MG63 (cell line): ENCODE results near the gene BCR. TPM values are rescaled to one million over a fixed set of nuclear protein-coding genes. Genes with fewer than 3 reads are reported as not detected.

Source experiments
- DNase-seq: peaks from one replicate; pipeline ENCODE4 v3.0.0-alpha.2; 2020
- H3K27me3 ChIP-seq: fragments of 250-450 bp; sonication (Bioruptor Pico); 2 replicates; pipeline ENCODE4 v1.5.1; 2020; ENCODE audit warnings: mild to moderate bottlenecking, moderate library complexity
- H3K36me3 ChIP-seq: fragments of 250-450 bp; sonication (Bioruptor Pico); 2 replicates; pipeline ENCODE4 v1.5.1; 2020; ENCODE audit warnings: mild to moderate bottlenecking, moderate library complexity
- H3K4me3 ChIP-seq: fragments of 250-450 bp; sonication (Bioruptor Pico); 2 replicates; pipeline ENCODE4 v1.5.1; 2020; ENCODE audit warnings: mild to moderate bottlenecking, moderate library complexity
- H3K9me3 ChIP-seq: fragments of 250-450 bp; sonication (Bioruptor Pico); 2 replicates; pipeline ENCODE4 v1.5.1; 2020; ENCODE audit warnings: mild to moderate bottlenecking, moderate library complexity
- total RNA-seq: library from RNA; depleted of rRNA; stranded (reverse); fragments of >200 nt; shearing (Covaris generic); gene quantifications from 2 replicates; pipeline ENCODE4 v1.2.3, GENCODE V29; 2014; ENCODE audit warnings: low replicate concordance

The BCR gene
- total RNA-seq, 1 experiment from 2014 or later: 17.3 TPM

DNA sequence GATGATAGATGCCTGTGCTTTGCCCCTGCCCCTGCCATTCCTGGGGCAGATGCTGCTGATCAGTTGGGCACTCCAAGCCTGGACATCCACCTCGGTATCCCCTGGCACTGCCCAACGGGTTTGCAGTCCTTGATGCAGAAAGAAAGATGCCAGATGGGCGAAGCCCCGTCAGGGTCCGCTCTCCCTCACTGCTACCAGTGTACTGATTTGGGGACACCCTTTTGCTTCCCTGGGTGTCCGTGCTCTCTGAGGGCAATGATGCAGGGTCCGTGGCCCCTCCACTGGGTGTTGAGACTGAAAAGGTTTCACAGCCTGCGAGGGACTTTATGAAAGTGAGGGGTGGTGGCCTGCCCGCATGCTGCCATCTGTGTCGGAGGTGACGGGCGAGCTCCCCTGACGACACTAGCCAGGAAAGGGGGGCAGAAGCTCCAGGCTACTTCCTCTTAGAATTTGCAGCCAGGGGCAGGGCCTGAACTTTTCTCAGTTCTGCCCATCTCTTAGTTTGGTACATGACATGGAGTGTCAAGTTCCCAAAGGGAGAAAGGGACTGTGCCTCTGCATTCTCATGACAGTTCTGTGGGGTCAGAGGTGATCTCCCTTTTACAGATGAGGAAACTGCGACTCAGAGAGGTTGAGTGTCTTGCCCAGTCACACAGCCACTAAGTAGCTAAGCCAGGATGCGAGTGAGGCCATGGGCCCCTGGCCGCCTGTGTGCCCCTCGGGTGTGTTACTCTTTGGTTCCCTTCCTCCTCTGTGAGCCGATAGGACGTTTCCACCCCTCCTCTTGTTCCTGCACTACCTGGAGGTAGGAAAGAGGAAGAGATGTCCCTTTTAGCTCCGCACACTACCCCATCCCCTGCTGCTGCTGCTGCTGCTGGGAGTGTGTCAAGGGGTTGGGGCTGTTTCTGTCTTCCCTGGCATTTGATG lies 96.6 kb downstream of the BCR start:
- no peak for DNase-seq
- Histone ChIP-seq H3K36me3 (no peaks in the 10 kb centered on the region; the same call in none of the 2 replicates), H3K27me3 (no peaks in the 10 kb centered on the region), H3K9me3 (no peaks in the 10 kb centered on the region), H3K4me3 (no peak overlapping the region)

DNA sequence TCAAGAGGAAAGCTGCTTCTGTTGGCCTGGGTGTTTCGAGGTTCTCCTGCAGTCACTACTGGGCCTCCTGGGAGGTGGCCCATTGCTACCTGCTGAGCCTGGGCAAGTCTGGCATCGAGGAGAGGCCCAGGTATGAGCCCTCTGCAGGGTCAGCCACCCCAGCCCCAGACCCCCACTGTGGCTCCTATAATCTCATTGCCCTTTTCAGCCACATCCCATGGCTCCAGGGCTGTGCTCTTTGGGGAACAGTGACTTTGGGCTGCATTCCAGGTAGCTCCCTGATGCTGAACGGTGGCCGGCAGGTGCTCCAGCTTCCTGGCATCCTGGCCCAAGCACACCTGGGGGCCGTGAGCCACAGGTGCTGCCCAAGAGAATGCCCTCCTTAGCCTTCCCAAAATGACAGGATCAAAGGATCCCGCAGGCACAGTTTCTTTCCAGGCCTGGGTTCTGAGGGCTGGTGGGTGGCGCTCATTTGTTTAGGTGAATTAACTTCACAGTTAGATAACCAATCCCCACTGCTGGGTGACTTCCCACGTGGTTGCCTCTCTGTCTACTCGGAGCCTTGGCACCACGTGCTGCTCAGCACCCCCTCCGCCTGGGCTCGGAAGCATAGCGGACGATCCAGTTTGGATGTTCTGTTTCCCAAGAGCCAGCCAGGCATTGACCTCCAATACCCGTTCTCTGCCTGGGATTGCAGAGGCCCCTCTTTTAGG lies 97.4 kb downstream of the BCR start:
- Histone ChIP-seq H3K9me3 (no peaks in the 10 kb centered on the region), H3K27me3 (no peaks in the 10 kb centered on the region), H3K36me3 (peaks cover 2% of the 10 kb centered on the region), H3K4me3 (no peak overlapping the region)
- no peak for DNase-seq

DNA sequence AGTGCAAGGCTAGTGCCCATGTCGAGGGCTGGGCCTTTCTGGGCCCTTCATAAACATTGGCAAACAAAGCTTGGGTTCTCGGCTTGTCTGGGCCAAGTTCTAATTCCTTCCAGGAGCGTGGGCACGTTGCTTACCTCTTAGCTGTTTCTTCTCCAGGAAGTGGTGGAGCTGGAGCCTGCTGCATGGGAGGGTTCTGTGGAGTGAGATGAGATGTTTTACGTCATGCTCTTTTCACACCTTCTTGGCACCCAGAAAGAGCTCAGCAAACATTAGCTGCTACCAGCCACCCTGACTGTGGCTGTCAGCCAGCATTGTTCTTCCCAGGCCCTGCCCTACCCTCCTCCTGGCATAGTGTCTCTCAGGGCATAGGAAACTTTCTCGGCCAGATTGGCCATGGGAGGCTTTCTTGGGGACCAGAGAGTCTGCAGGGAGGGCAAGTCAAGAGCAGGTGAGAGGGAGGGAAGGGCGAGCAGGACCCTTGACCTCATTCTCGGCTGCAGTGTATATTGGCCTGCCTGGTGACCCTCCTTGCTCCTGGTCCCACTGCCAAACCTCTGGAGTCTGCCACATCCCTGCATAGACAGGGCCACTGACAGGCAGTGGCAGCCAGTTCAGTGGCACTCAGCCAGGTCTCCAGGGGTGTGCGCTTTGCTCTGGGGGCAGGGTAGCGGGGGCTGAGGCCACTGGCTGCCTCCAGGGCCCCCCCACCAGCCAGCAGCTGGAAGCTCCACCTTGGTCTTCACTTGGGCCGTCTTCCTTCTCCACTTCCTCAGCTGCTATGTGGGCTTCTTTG lies 98.8 kb downstream of the BCR start:
- Histone ChIP-seq H3K36me3 (peaks cover 2% of the 10 kb centered on the region), H3K4me3 (no peak overlapping the region), H3K9me3 (no peaks in the 10 kb centered on the region), H3K27me3 (no peaks in the 10 kb centered on the region)
- peak; percentile 71 for DNase-seq

DNA sequence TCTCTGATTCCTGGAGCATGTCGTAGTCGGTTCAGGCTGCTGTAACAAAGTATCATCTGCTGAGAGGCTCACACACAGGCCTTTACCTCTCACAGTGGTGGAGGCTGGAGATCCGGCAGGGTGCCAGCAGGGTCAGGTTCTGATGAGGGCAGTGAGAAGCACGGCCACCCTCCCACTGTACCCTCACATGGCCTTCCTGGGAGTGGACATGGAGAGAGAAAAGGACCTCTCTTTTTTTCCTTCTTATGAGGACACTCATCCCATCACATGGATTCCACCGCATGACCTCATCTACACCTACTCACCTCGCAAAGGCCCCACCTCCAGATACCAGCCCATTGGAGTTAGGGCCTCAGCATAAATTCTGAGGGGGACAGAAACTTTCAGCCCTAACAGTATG lies 99.5 kb downstream of the BCR start:
- Histone ChIP-seq H3K36me3 (peaks cover 2% of the 10 kb centered on the region), H3K27me3 (no peaks in the 10 kb centered on the region), H3K4me3 (no peak overlapping the region), H3K9me3 (no peaks in the 10 kb centered on the region)
- no peak for DNase-seq

DNA sequence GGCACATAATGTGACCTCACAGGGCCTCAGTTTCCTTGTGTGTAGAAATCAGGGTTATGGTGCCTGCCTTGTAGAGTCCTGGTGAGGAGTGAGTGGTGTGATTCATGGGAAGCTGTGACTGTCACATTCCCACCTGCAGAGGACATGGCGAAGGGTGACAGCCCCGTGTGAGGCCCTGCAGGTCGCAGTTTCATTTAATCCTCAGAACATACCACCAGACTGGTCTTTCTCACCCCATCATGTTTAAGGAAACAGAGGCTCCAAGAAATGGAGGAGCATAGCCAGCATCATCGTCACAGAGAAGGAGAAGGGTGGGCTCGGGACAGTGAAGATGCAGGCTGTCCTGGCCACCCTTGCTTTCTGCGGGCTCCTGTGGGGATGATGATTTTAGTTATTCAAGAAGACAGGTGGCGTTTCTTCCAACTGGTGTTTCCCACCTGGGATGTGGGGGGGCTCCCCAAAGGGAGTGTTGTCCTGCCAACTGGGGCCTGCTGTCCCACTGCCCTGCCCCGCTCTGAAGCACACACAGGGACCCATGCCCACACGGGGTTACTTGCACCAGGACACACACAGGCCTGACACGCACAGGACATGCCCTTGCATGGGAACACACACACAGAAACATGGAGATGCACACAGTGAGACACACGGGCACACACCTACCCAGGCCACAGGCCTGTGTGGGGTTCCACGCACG lies 100.2 kb downstream of the BCR start:
- DNase-seq: no peak
- no peaks in the 10 kb centered on the region for H3K9me3 ChIP-seq
- peaks cover 2% of the 10 kb centered on the region for H3K36me3 ChIP-seq
- H3K27me3 ChIP-seq: no peaks in the 10 kb centered on the region
- H3K4me3 ChIP-seq: no peak overlapping the region

DNA sequence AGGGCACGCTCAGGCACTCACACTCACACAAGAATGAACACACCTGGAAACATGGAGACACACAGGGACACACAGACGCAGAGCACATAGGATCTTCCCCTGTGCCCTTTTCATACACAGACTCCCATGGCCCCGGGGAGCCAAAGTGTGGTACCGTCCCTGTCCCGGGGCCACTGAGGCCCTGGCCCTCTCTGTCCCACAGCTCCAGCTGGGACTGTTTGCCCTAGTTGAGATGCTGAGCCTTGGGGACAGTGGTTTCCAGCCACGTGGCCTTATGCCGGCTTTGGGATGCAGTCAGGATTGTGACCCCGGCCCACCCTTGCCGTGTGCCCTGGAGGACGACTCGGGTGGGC lies 100.7 kb downstream of the BCR start:
- Histone ChIP-seq H3K36me3 (peaks cover 2% of the 10 kb centered on the region), H3K4me3 (no peak overlapping the region), H3K27me3 (no peaks in the 10 kb centered on the region), H3K9me3 (no peaks in the 10 kb centered on the region)
- no peak for DNase-seq

DNA sequence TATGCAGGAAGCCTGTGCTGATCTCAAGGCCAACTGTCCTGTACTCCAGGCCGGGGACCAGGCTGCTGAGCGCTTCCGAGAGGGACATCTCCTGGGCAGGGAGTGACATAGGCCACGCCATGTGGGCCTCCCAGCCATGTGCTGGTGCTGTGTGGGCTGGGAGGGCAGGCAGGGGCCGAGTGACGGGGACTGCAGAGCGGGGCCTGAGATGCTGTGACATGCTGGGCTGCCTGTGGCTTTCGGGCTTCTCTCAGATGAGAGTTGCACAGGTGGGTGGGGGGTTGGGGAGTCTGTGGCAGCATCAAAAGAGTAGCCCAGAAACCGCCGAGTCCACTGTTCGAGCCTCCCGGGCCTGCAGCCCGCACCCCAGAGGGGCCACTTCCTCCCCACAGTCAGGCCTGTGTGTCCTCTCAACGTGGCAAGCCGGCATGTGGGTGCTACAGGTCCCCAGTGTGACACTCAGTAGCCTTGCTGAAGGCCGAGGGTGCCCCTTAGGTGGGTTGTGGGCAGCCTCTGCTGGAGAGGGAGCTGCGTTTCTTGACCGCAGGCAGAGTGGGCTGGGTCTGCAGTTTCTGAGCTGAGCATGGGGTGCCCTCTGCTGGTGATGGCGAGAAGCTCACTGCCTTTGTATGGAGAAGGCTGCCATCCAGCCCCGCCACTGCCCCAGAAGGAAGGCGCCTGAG lies 101.2 kb downstream of the BCR start:
- no peaks in the 10 kb centered on the region for H3K9me3 ChIP-seq
- DNase-seq: peak; percentile 63
- H3K4me3 ChIP-seq: no peak overlapping the region
- H3K27me3 ChIP-seq: no peaks in the 10 kb centered on the region
- peaks cover 2% of the 10 kb centered on the region for H3K36me3 ChIP-seq

DNA sequence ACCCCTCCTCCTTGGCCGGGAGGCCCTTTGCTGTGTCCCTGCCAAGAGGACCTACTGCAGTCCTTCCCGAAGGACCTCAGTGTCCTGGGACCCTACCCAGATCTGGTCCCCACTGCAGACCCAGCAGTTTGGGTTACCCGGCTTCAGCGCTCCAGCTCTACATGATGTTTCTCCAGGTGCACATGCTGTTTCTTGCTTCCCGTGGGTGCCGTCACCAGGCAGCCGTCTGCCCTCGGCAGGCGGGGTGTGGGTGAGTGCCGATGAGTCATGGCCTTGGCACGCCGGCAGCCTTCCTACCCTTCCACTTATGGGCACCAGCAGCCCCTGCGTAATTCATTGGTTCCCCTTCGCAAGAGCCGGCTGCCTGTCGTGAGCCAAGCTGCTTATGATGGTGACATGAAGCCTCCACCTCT lies 101.8 kb downstream of the BCR start:
- H3K4me3 ChIP-seq: no peak overlapping the region
- peaks cover 2% of the 10 kb centered on the region for H3K36me3 ChIP-seq
- peak; percentile 88 for DNase-seq
- H3K27me3 ChIP-seq: no peaks in the 10 kb centered on the region
- no peaks in the 10 kb centered on the region for H3K9me3 ChIP-seq

DNA sequence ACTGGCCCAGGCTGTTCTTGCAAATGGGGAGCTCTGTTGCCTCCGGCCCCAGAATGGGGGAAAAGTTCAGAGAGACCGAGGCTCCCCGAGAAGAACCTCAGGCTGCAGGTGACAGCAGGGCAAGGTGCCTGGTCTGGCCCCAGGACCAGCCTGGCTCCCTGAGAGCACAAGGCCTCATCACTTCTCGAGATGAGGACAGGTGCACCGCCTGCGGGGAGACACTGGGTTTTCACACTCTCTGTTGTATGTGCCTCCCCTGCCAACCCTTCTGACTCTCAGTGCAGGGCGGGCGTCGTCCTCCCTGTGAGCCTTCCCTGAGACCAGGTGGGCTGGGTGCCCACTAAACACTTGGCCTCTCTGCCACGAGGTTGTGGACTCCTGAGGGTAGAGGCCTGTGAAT lies 102.2 kb downstream of the BCR start:
- H3K4me3 ChIP-seq: no peak overlapping the region
- no peaks in the 10 kb centered on the region for H3K27me3 ChIP-seq
- H3K9me3 ChIP-seq: no peaks in the 10 kb centered on the region
- H3K36me3 ChIP-seq: peaks cover 2% of the 10 kb centered on the region
- DNase-seq: no peak

DNA sequence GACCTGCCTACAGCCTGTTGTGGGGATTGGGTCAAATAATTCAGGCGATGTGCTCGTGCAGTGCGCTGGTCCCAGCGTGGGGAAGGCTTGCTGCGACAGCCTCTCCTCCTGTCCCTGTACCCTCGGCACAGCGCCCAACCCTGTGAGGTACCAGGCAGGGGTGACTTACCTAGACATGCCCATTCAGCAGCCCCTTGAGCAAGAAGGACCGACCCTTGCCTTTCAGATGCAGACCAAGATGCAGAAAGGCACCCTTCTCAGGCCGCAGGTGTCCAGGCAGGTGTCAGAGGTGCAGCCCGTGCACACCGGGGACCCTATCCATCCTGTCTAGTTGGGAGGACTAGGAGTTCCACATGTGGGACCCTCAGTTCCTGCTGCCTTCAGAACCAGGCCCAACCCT lies 102.7 kb downstream of the BCR start:
- no peaks in the 10 kb centered on the region for H3K27me3 ChIP-seq
- H3K9me3 ChIP-seq: no peaks in the 10 kb centered on the region
- H3K4me3 ChIP-seq: no peak overlapping the region
- peaks cover 2% of the 10 kb centered on the region for H3K36me3 ChIP-seq
- DNase-seq: no peak

DNA sequence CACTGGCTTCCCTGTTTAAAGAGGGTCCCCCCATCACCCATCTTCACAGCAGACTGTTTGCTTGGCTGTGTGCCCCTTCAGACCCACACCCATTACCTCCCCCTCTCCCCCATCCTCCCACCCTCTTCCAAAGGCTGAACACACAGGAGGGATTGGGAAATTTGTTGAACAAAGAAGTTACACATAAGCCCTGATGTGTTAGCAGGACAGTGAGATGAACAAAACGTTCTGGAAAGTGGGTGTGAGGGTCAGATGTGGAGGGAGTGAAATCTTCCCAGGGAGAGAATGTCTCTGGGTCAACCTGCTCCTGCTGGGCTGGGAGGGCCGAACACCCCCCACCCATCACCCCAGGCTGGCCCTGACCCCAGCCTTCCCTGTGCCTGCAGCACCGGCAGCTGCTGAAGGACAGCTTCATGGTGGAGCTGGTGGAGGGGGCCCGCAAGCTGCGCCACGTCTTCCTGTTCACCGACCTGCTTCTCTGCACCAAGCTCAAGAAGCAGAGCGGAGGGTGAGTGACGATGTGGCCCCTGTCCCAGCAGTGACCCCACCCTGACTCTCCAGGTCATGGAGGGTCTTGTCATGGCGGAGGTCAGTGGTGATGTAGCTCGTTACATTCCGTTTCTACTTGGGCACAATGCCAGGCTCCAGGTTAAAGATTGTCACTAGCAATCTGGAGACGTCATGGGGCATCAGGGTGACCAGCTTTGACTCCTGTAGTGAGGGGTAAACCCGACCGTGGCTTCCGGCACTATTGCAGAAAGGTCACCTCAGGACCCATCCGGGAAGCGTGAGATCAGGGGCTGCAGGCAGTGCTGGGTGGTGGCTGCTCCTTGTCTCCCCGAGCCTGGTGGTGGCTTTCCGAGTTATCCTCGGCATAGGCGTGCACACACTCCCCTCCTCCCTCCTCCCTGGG lies 103.5 kb downstream of the BCR start:
- no peaks in the 10 kb centered on the region for H3K9me3 ChIP-seq
- H3K4me3 ChIP-seq: no peak overlapping the region
- peaks cover 2% of the 10 kb centered on the region for H3K36me3 ChIP-seq
- H3K27me3 ChIP-seq: no peaks in the 10 kb centered on the region
- no peak for DNase-seq

DNA sequence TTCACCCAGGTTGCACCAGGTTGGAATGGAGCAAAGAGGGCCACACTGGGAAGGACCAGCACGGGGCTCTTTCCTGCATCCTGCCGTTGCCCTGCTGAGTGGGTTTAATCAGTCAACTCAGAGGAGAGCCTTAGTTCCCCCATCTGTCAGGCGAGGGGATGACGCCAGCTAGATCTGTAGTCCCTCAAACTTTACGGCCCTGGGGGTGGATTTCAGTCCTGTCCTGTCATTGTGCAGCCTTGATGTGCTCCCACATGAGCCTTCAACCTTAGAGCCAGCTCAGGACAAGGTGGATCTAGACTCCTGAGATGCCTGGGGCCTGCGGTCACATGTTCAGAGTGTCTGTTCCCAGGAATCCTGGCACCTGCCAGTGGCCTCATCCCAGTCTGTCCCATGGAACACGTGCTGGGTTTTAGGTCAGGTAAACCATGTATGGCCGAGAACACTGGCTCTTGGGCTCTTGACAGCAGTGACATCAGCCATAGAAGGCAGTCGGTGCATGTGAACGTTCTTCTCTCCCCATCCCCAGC lies 104.3 kb downstream of the BCR start:
- Histone ChIP-seq H3K27me3 (no peaks in the 10 kb centered on the region), H3K9me3 (no peaks in the 10 kb centered on the region), H3K36me3 (peaks cover 2% of the 10 kb centered on the region), H3K4me3 (no peak overlapping the region)
- DNase-seq: no peak

DNA sequence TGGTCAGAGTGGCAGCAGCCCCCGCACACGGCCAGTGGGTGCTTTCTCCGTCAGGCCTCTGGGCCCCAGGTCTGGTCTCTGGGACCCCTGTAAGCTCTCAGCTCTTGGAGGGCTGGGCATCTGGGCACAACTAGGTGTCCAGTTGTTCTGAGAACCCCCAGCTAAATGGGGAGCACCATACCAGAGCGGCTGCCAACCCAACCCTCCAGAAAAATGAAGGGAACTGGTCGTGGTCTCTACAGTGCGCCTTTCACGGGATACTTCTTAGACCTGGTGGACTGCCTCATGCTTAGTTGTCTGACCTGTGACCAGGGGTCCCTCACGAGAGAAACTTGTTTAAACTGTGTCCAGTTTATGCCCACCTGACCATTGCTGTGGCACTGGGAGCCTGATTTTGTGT lies 104.9 kb downstream of the BCR start:
- DNase-seq: no peak
- Histone ChIP-seq H3K4me3 (no peak overlapping the region), H3K27me3 (no peaks in the 10 kb centered on the region), H3K36me3 (peaks cover 2% of the 10 kb centered on the region), H3K9me3 (no peaks in the 10 kb centered on the region)

DNA sequence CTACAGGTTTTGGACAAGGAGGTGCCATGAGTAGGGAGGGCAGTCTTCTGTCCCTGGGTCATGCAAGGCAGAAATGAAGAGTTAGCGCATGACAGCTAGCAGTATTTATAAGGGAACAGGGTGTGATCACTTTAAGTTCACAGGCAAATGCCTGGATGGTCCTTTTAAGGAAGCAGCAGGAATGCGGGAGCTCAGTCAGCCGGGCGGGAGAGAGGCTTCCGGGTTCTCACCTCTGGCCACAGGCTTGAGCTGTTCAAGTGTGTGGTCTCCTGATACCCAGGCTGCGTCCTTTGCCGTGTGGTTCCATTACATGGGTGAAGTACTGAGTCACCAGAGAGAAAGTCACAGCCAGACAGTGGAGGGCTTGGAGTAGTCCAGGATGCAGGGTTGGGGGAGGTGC lies 105.4 kb downstream of the BCR start:
- H3K4me3 ChIP-seq: no peak overlapping the region
- peaks cover 3% of the 10 kb centered on the region for H3K36me3 ChIP-seq
- no peaks in the 10 kb centered on the region for H3K27me3 ChIP-seq
- H3K9me3 ChIP-seq: no peaks in the 10 kb centered on the region
- no peak for DNase-seq

DNA sequence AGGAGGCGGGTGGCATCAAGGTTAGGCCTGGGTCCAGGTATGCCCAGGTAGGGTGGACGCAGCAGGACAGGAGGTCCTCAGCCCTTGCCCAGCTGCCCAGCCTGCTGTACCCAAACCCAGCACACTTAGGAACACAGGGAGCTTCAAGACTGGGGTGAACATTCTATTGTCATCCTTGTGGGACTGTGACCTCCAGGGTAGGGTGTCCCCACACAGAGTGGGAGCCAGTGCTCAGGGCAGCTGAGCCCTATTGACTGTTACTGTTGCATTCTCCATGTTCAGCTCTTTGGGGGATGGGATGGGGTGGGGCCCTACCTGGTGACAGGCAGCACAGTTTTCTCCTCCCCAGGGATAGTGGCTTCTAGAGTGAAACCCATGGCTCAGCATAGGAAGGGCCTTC lies 106.0 kb downstream of the BCR start:
- no peak for DNase-seq
- Histone ChIP-seq H3K36me3 (peaks cover 5% of the 10 kb centered on the region), H3K4me3 (no peak overlapping the region), H3K27me3 (no peaks in the 10 kb centered on the region), H3K9me3 (no peaks in the 10 kb centered on the region)
